Ishikawa (cell line): ENCODE measurements around the gene SH2B2.

Experiments used
- CEBPB ChIP-seq: IDR thresholded peaks from 2 replicates; pipeline ENCODE4 v1.6.1; 2012
- EP300 ChIP-seq: IDR thresholded peaks from 2 replicates; pipeline ENCODE4 v1.6.1; 2012; ENCODE audit warnings: borderline replicate concordance
- TEAD4 ChIP-seq: IDR thresholded peaks from 2 replicates; pipeline ENCODE4 v1.6.1; 2012

GRCh38 chr7:102302025-102302424 lies 15.4 kb downstream of the SH2B2 start:
- TF ChIP-seq TEAD4 (no peak), EP300 (no peak), CEBPB (no peak)
